B cell (primary cell): Measurements from ENCODE around the gene IRF8. TPM values are rescaled to one million over a fixed set of nuclear protein-coding genes. Genes with fewer than 3 reads are reported as not detected.

Experiments
- ATAC-seq: fragments of 200-7000 bp; cut with Tn5 transposase; one replicate; pipeline ENCODE4 v1.10.0; 2021; ENCODE audit warnings: low read depth, mild to moderate bottlenecking, moderate number of reproducible peaks, moderate library complexity
- CTCF ChIA-PET: fragments of 350-600 bp; sonication (Branson Sonifier 250); formaldehyde crosslinking; loops from one replicate; lab custom pipeline; 2021; ENCODE audit warnings: antibody characterized with exemption, inconsistent platforms; lab: Charles Lee
- POLR2A ChIA-PET: fragments of 350-600 bp; sonication (Branson Sonifier 250); formaldehyde crosslinking; loops from one replicate; lab custom pipeline; 2021; ENCODE audit warnings: antibody characterized with exemption; lab: Charles Lee
- DNase-seq: peaks from one replicate; pipeline ENCODE4 v3.0.0; 2013
- H2AFZ ChIP-seq: 2 replicates; pipeline ENCODE4 v1.6.1; 2012; ENCODE audit warnings: mild to moderate bottlenecking, low read depth, low read length; ENCODE audit not compliant: insufficient read depth, poor library complexity, severe bottlenecking
- H3K27ac ChIP-seq, 2 donors: 1 replicate in 1 of 2; 2 replicates in 1 of 2; pipeline ENCODE4 v1.5.1; 2012 to 2013; ENCODE audit warnings: low read length in 2 of 2, mild to moderate bottlenecking in 2 of 2, moderate library complexity in 1 of 2
- H3K27me3 ChIP-seq, 4 experiments: fragments of 200-600 bp in 1 of 4; sonication (generic) in 1 of 4; replicated peaks in 1 of 4; 1 replicate in 2 of 4; 2 replicates in 2 of 4; pipeline versions ENCODE4 v1.6.1 to v1.7.0; 2013 to 2016; ENCODE audit warnings: low read length in 3 of 4, mild to moderate bottlenecking in 2 of 4, mixed read lengths in 1 of 4, moderate library complexity in 1 of 4; ENCODE audit not compliant: insufficient read depth in 4 of 4, control insufficient read depth in 3 of 4; ENCODE audit errors: control extremely low read depth in 1 of 4
- H3K36me3 ChIP-seq, 2 experiments: replicated peaks in 1 of 2; 1 replicate in 1 of 2; 2 replicates in 1 of 2; pipeline versions ENCODE4 v1.6.1 to v1.7.1; 2013; ENCODE audit warnings: low read length in 1 of 2; ENCODE audit not compliant: insufficient read depth in 2 of 2, control insufficient read depth in 1 of 2; ENCODE audit errors: control extremely low read depth in 1 of 2, extremely low read depth in 1 of 2
- H3K4me1 ChIP-seq, 2 donors: fragments of 200-600 bp in 1 of 2; sonication (generic) in 1 of 2; 1 replicate in 1 of 2; 2 replicates in 1 of 2; pipeline versions ENCODE4 v1.5.1 to v1.6.1; 2013 to 2017; ENCODE audit warnings: low read length in 2 of 2; ENCODE audit not compliant: control insufficient read depth in 2 of 2, insufficient read depth in 2 of 2
- H3K4me2 ChIP-seq: replicated peaks from 2 replicates; pipeline ENCODE3; 2012; ENCODE audit warnings: mild to moderate bottlenecking, low read depth, low read length; ENCODE audit not compliant: poor library complexity, severe bottlenecking
- H3K4me3 ChIP-seq, 5 experiments: fragments of 200-600 bp in 1 of 5; sonication (generic) in 1 of 5; 1 replicate in 3 of 5; 2 replicates in 2 of 5; pipeline versions ENCODE4 v1.5.1 to v1.7.0; 2011 to 2016; ENCODE audit warnings: low read length in 4 of 5, mild to moderate bottlenecking in 4 of 5, low read depth in 2 of 5, control low read depth in 1 of 5, moderate library complexity in 1 of 5; ENCODE audit not compliant: insufficient read depth in 1 of 5; ENCODE audit errors: control extremely low read depth in 1 of 5, extremely low read depth in 1 of 5
- H3K79me2 ChIP-seq: fragments of 200-600 bp; sonication (generic); one replicate; pipeline ENCODE4 v1.6.0; 2016; ENCODE audit warnings: low read length; ENCODE audit not compliant: control insufficient read depth, insufficient read depth
- H3K9ac ChIP-seq: fragments of 200-600 bp; sonication (generic); 2 replicates; pipeline ENCODE4 v1.6.1; 2017; ENCODE audit warnings: mild to moderate bottlenecking, low read length, moderate library complexity
- H3K9me3 ChIP-seq, 3 donors: one replicate each; pipeline versions ENCODE4 v1.6.1 to v1.7.1; 2013; ENCODE audit warnings: low read length in 2 of 3; ENCODE audit not compliant: control insufficient read depth in 2 of 3, insufficient read depth in 1 of 3; ENCODE audit errors: control extremely low read depth in 1 of 3
- H4K20me1 ChIP-seq: 2 replicates; pipeline ENCODE4 v1.6.0; 2012; ENCODE audit warnings: mild to moderate bottlenecking, low read length; ENCODE audit not compliant: insufficient read depth, control insufficient read depth, poor library complexity, severe bottlenecking
- H3K27ac Mint-ChIP-seq: one replicate; pipeline ENCODE4 v1.8.0; 2021; ENCODE audit warnings: mixed read lengths
- H3K27me3 Mint-ChIP-seq: one replicate; pipeline ENCODE4 v1.8.0; 2021; ENCODE audit warnings: mixed read lengths
- H3K4me1 Mint-ChIP-seq: one replicate; pipeline ENCODE4 v1.8.0; 2021; ENCODE audit warnings: mixed read lengths
- H3K4me3 Mint-ChIP-seq: one replicate; pipeline ENCODE4 v1.8.0; 2021; ENCODE audit warnings: mixed read lengths
- H3K9me3 Mint-ChIP-seq: one replicate; pipeline ENCODE4 v1.8.0; 2022; ENCODE audit warnings: mixed read lengths; ENCODE audit not compliant: insufficient read depth
- CTCF ChIP-seq: fragments of 200-600 bp; IDR thresholded peaks from one replicate; pipeline ENCODE4 v1.8.0; 2022; ENCODE audit warnings: antibody characterized with exemption, mild to moderate bottlenecking
- EZH2 ChIP-seq: IDR thresholded peaks from 2 replicates; pipeline ENCODE4 v1.6.1; 2012; ENCODE audit warnings: borderline replicate concordance, low read depth, mild to moderate bottlenecking, moderate library complexity, low read length; ENCODE audit not compliant: insufficient read depth, poor library complexity, severe bottlenecking
- WGBS: methylation state at CpG from one replicate; pipeline ENCODE4 v1.1.5; 2013; ENCODE audit warnings: missing lambda C conversion rate; ENCODE audit not compliant: insufficient coverage; 5-methylcytosine and 5-hydroxymethylcytosine counted together
- intact Hi-C: fragments of 100-400 bp; cut with micrococcal nuclease; formaldehyde crosslinking; loops from one replicate; pipeline ENCODE4 v1.10.0; 2022
- polyA plus RNA-seq: library from polyadenylated mRNA; depleted of rRNA; stranded (reverse); fragments of >200 nt; gene quantifications from 2 replicates; pipeline ENCODE4 v1.2.3, GENCODE V29; 2012
- total RNA-seq, 2 donors: library from RNA; stranded (reverse); fragments of 120-200 nt in 1 of 2; gene quantifications; 1 replicate in 1 of 2; 2 replicates in 1 of 2; pipeline versions ENCODE4 v1.2.3 to v1.2.4, GENCODE V29; 2013 to 2022

The IRF8 gene
- total and polyA plus RNA-seq, 2 donors (not counting 1 experiment from before 2014, with no cell fraction given): 309 to 332 TPM

GRCh38 chr16:85918436-85918835 lies 19.5 kb downstream of the IRF8 start:
- intact Hi-C loops: loop anchor here (5.0 kb wide), 1 partner anchor 579 kb away; no protein-coding TSS in a partner anchor
- no peak for ATAC-seq
- peaks cover 55% of the 10 kb centered on the region for H3K4me1 Mint-ChIP-seq
- peaks cover 84% of the 10 kb centered on the region for H4K20me1 ChIP-seq
- ChIA-PET POLR2A (interaction anchor here (1.0 to 1.8 kb wide), 3 partner anchors 10 to 47 kb away, joined by 3 to 8 read pairs (median 4); no protein-coding TSS in a partner anchor), CTCF (interaction anchor here (0.6 to 13.7 kb wide), 7 partner anchors 10 to 98 kb away, joined by 3 to 143 read pairs (median 5); partner anchors contain the start of gene IRF8)
- H3K9me3 ChIP-seq: no peaks in the 10 kb centered on the region
- 96% methylated on average over 30 of the region's 30 CpGs for WGBS
- no peaks in the 10 kb centered on the region for H3K27me3 Mint-ChIP-seq
- DNase-seq: no peak
- H3K4me3 ChIP-seq: no peak overlapping the region
- H3K27ac Mint-ChIP-seq: peak overlapping the region; percentile 88
- peak overlapping the region; percentile 70 for H3K4me2 ChIP-seq
- TF ChIP-seq EZH2 (no peak), CTCF (no peak)
- peaks cover 42% of the 10 kb centered on the region for H3K79me2 ChIP-seq
- H3K9me3 Mint-ChIP-seq: no peaks in the 10 kb centered on the region
- no peak overlapping the region for H2AFZ ChIP-seq
- H3K27ac ChIP-seq: peak overlapping the region; percentile 8 to 59
- H3K27me3 ChIP-seq: no peaks in the 10 kb centered on the region
- peaks cover 4 to 92% of the 10 kb centered on the region in 2 experiments for H3K36me3 ChIP-seq
- no peak overlapping the region for H3K9ac ChIP-seq
- peaks cover 54 to 60% of the 10 kb centered on the region in 2 donors for H3K4me1 ChIP-seq
- H3K4me3 Mint-ChIP-seq: peak overlapping the region; percentile 72
